RCC 7860 (cell line): ENCODE measurements around the gene JPH2.
"Not testable (repeated sequence)": the region's sequence is repeated elsewhere in the genome, so short reads cannot be mapped to it uniquely, and the experiment has no call there.

ENCODE experiments used
- DNase-seq: peaks from one replicate; pipeline ENCODE4 v3.0.0-alpha.2; 2015; ENCODE audit warnings: low spot score
- FAIRE-seq: peaks from 2 replicates; lab custom pipeline; 2012; peaks lifted over from hg19 to GRCh38; lab: Jason Lieb, UNC

Gene JPH2

DNA sequence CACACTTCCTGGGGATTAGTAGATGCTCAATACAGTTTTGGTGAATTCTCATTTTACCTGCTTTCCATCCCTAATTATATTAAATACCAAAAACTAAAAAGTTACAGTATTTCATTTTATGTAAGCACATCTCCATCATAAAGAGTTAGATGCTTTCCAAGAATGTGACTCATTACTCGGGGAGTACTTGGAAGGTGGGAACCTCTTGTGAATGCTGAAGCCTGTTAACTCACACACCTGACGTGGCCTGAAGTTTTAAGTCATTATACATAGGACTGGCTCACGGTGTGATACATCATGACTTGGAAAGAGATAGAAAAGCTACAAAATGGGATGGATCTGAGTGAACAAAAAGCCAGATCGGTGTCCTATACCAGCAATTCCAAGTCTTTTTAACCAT is 25.8 kb upstream of the JPH2 start:
- FAIRE-seq (no peak), DNase-seq (no peak)

DNA sequence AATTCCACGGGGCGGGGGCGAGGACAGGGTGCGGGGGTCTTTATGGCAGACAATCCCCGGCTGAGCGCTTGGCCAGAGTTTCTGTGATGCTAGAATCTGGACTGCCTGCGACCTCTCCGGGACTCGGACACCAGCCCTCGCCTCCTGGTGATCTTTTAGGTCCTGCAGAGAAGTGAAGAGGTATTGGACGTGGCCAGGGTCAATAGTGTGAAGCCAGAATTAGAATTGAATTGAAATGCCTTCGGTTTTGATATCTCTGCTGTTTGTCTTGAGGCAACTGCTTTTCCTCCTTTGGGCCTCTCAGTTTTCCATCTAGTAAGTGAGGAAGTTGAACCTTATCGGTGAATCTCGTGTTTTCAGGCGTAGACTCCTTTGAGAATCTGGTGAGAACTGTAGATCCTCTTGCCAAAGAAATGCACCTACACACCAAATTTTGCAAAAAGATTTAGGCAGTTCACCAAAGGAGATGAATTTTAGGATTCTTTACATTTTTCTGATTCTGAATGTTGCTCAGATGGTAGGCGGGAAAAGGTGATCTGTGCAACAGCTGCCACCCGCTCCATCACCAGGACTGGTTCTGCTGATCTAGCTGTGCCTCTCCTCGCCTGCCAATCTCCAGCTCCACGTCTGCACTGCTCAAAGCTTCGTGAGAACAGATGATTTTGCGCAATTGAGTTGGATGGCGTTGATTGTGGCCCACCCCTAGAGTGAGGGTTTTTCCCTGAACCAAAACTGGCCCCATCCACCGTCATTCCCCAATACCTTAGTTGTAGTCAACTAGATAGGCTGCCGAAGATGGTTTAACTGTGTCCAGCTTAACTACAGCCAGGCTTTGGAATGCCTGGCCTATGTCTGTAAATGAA is 24.4 kb upstream of the JPH2 start:
- DNase-seq (no peak), FAIRE-seq (no peak)

- peak; percentile 68 for FAIRE-seq
- DNase-seq: peak; percentile 96
Observed at GRCh38 chr20:44210406-44211176, 23.6 kb upstream of the JPH2 start, which contains the start of gene OSER1. OSER1 (minus strand) TSS chr20:44210771; CDS start chr20:44206957, 3,814 bp downstream.

DNA sequence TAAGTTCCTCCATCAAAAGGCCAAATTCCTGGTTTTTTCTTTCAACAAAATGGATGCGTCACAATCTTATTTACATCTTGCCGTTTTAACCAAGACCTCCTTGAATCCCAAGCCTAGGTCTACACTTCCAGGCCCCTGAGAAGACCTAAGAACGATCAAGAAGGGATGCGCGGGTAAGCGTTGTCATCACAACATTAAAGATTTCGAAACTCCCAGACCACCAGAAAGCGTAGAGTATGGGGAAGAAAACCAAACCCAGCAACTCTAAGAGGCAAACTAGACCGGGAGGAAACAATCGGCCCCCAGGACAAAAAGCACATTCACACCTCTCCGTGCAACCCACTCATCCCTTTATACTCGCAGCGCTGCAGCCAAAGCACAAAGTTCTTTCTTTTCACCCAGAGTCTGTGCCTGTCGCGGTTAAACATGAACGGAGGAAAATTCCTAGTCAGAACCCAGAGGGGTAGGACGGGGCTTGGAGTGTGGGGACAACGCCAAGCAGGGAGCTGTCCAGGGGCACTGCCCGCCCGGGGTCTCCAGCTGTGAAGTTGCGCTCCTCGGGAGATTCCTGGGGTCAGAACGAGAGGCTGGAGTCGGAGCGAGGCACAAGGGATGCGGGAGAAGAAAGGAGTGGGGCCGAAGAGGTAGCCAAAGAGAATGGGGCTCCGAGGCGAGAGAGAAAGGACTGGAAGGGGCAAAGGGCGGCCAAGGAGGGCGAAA is 22.9 kb upstream of the JPH2 start:
- no peak for FAIRE-seq
- no peak for DNase-seq

- no peak for FAIRE-seq
- no peak for DNase-seq
Observed at GRCh38 chr20:44208770-44209169, 21.8 kb upstream of the JPH2 start.

- FAIRE-seq (no peak), DNase-seq (no peak)
Observed at GRCh38 chr20:44208165-44208564, 21.2 kb upstream of the JPH2 start.

DNA sequence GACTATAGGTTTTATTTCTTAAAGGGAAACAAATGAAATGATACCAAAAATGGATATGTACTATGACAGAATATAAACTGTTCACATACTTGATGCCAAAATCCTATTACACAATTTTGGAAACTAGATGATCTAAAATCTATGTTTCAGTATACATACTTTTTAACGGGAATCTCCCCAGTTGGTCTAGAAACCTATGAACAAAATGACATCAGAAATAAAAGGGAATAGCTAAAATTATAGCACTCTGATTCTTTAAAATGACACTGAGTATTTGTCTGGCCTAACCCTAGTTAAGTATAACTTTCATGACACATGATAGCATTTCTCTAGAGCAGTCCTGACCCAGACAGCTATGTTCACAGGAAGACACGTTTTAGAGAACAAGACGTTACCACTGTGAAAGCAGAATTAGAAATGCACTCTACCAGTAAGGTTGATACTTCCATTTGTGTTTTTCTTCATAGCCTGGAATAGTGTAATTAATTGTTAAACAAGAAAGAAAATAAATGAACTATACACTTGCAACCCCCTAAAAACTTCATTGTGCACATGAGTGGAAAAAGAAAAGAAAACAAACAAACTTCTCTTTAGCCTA is 20.2 kb upstream of the JPH2 start:
- DNase-seq (no peak), FAIRE-seq (no peak)

DNA sequence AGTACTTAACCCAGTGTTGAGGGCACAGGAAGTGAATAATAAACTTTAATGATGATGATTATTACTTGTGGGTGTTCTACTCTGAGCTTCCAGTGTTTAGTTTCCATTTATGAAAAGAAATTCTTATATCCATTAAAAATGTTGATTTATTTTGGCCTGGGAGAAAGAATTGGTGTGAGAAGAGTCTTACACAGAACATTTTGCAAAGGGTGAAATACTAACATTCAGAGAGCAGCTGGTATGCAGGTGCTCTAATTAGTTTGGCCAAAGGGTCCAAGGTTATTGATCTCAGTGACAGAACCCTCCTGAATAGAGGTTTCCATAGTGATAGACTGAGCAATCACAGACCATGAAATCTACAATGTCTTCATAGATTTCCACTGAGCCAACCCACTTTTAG is 19.1 kb upstream of the JPH2 start:
- no peak for DNase-seq
- no peak for FAIRE-seq

- FAIRE-seq (no peak), DNase-seq (no peak)
Observed at GRCh38 chr20:44204832-44205215, 17.8 kb upstream of the JPH2 start.

- peak; percentile 98 for FAIRE-seq
- DNase-seq: peak; percentile 93
Observed at GRCh38 chr20:44204156-44204831, 17.3 kb upstream of the JPH2 start.

DNA sequence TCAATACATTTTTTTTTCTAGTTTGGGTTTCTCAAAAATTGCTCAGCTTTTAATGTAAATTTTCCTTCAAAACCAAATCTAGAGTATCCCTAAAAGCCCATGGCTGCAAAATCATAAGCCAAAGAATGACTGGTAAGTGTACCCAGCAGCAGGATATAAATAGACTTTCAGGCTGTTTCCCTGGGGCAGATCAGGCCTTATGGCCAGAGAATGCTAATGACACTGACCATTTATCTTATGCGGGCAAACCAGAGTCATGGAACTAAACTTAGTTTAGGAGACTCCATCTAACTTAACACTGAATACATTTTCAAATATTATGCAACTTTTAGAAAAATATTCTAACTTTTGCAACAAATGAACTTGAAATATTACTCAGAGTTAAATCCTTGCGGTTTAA is 16.2 kb upstream of the JPH2 start:
- no peak for DNase-seq
- FAIRE-seq: no peak

GRCh38 chr20:44200983-44201382 is 14.0 kb upstream of the JPH2 start:
- no peak for FAIRE-seq
- DNase-seq: no peak

- DNase-seq (no peak), FAIRE-seq (no peak)
Observed at GRCh38 chr20:44200371-44200770, 13.4 kb upstream of the JPH2 start.

DNA sequence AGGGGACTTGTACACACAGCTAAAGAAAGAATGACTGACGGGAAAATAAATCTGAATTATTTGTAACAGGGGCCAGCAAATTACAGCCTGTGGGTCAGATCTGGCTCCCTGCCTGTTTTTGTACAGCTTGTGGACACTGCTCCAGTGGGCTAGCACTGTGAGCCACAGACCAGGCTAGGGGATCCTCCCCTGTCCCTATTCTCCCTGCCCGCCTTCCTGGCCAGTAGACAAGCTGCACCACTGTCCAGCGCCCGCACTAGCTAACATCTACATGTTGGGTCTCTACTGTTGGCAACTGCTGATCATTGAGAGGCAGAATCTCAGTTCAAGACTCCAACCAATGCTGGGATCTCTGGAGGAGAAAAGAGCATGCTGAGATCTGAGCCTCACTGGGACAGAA is 12.9 kb upstream of the JPH2 start:
- FAIRE-seq: no peak
- no peak for DNase-seq

- no peak for FAIRE-seq
- no peak for DNase-seq
Observed at GRCh38 chr20:44198872-44199271, 11.9 kb upstream of the JPH2 start.

DNA sequence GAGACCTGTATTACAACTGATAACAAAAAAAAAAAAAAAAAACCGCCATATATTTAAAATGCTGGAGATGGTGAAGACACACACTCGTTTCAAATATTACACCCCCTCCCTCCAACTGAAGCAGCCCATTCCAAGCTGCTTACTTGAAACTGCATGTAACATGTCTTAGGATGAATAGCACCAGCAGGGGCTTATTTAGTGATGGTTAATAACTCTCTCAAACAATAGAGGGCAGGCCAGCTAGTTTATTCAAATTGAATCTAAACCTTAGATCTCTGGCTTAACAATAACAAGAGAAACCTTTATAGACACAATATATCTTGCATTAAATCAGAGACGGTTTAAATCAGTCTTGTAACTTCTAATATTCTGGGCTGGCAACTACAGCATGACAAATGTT is 9.3 kb upstream of the JPH2 start:
- no peak for FAIRE-seq
- no peak for DNase-seq

DNA sequence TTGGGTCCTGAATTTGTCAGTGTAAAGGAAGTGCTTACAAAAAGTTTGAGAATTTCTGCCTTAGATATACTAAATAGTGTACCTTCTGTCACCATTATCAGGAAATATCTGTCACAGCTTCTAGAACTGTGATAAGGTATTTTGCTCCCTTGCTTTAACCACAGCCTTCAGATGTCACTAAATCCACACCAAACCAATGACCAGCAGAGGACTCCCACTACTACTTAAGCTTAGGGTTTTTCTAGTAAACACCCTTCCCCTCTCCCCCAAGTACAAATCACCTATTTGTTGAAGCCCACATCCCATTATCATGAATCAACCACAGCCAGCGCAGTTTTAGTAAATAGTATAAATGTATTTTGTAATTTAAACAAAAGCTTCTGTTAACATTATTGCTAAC is 8.6 kb upstream of the JPH2 start:
- DNase-seq: no peak
- no peak for FAIRE-seq

DNA sequence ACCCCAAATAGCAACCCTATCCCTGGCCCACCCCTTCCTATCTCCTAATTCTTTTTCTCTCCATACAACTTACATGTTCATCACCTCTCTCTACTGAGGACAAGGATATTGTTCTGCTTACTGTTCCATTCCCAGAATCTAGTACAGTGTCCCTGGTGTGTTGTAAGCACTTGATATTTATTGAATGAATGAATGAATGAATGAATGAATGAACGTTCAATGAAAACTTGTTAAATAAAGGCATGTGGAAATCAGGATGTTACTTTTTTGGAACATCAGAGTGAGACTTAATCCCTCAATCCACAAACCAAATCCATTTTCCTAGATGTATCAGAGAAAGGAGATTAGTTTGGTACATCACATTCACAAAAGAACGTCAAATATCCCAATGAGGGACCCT is 6.8 kb upstream of the JPH2 start:
- DNase-seq: no peak
- no peak for FAIRE-seq

GRCh38 chr20:44191640-44192039 is 4.7 kb upstream of the JPH2 start:
- DNase-seq, FAIRE-seq: not testable (repeated sequence)

DNA sequence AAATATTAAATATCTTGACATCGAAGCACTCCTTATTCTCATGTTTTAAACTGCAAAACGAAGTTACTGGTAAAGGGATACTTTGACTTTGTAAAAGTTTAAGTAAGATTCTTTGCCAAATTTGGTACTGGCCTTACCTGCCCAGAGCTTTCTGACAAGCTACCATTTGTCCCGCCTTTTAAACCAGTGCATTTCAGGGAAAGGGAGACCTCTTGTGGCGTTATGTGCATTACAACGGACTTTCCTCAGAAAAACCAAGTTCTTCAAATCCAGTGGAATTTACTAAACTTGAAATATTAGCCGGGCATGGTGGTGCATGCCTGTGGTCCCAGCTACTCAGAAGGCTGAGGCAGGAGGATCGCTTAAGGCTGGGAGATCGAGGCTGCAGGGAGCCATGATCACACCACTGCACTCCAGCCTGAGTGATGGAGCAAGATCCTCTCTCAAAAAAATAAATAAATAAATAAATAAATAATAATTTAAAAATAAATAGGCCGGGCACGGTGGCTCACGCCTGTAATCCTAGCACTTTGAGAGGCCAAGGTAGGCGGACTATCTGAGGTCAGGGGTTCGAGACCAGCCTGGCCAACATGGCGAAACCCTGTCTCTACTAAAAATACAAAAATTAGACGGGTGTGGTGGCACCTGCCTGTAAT is 3.3 kb upstream of the JPH2 start:
- DNase-seq: peak; percentile 51
- peak; percentile 60 for FAIRE-seq
